Smooth muscle cell (in vitro differentiated cells): ENCODE results near the gene ALPK3. TPM values are rescaled to one million over a fixed set of nuclear protein-coding genes. Genes with fewer than 3 reads are reported as not detected.

Experiments used
- DNase-seq: peaks from one replicate; lab custom pipeline; 2025; ENCODE audit not compliant: unreplicated experiment; lab: John Stamatoyannopoulos, UW
- H2AFZ ChIP-seq: fragments of 200-600 bp; sonication (generic); 2 replicates; pipeline ENCODE4 v1.6.0; 2016; ENCODE audit warnings: antibody characterized with exemption, low read depth, mild to moderate bottlenecking
- H3F3A ChIP-seq: fragments of 200-600 bp; sonication (generic); 2 replicates; pipeline ENCODE4 v1.6.0; 2017; ENCODE audit warnings: antibody characterized with exemption, low read depth
- H3K27ac ChIP-seq: fragments of 200-600 bp; sonication (generic); 2 replicates; pipeline ENCODE4 v1.5.1; 2016; ENCODE audit warnings: low read depth, mild to moderate bottlenecking
- H3K27me3 ChIP-seq: fragments of 200-600 bp; sonication (generic); 2 replicates; pipeline ENCODE4 v1.6.1; 2016; ENCODE audit warnings: low read depth, mild to moderate bottlenecking
- H3K36me3 ChIP-seq: fragments of 200-600 bp; sonication (generic); 2 replicates; pipeline ENCODE4 v1.5.1; 2016; ENCODE audit warnings: low read depth
- H3K4me1 ChIP-seq: fragments of 200-600 bp; sonication (generic); 2 replicates; pipeline ENCODE4 v1.5.1; 2016; ENCODE audit warnings: low read depth
- H3K4me2 ChIP-seq: fragments of 200-600 bp; sonication (generic); 2 replicates; pipeline ENCODE4 v1.6.0; 2016; ENCODE audit warnings: mild to moderate bottlenecking
- H3K4me3 ChIP-seq: fragments of 200-600 bp; sonication (generic); 2 replicates; pipeline ENCODE4 v1.5.1; 2016; ENCODE audit warnings: mild to moderate bottlenecking
- H3K79me2 ChIP-seq: fragments of 200-600 bp; sonication (generic); 2 replicates; pipeline ENCODE4 v1.6.0; 2016; ENCODE audit warnings: low read depth, mild to moderate bottlenecking
- H3K9ac ChIP-seq: fragments of 200-600 bp; sonication (generic); 2 replicates; pipeline ENCODE4 v1.6.0; 2016; ENCODE audit warnings: low read depth
- H3K9me3 ChIP-seq: fragments of 200-600 bp; sonication (generic); replicated peaks from 2 replicates; pipeline ENCODE4 v1.5.1; 2016; ENCODE audit warnings: low read depth
- H4K20me1 ChIP-seq: fragments of 200-600 bp; sonication (generic); 2 replicates; pipeline ENCODE4 v1.6.0; 2016; ENCODE audit warnings: low read depth
- CTCF ChIP-seq: fragments of 200-600 bp; sonication (generic); IDR thresholded peaks from 2 replicates; pipeline ENCODE4 v1.5.1; 2017; ENCODE audit warnings: borderline replicate concordance, mild to moderate bottlenecking, antibody characterized with exemption; ENCODE audit not compliant: insufficient read depth, poor library complexity, severe bottlenecking
- WGBS: methylation state at CpG from one replicate; pipeline ENCODE4 v1.1.7; 2016; ENCODE audit warnings: low lambda C conversion rate; 5-methylcytosine and 5-hydroxymethylcytosine counted together
- polyA plus RNA-seq: library from polyadenylated mRNA; unstranded; fragments of >200 nt; fragmentation: Nextera tagmentation; extraction: Ambion mirVana; gene quantifications from 2 replicates; pipeline ENCODE4 v1.2.1, GENCODE V29; 2016
- total RNA-seq: library from RNA; depleted of rRNA; stranded (reverse); fragments of >200 nt; gene quantifications from 2 replicates; pipeline ENCODE4 v1.2.3, GENCODE V29; 2014

Gene ALPK3
- total and polyA plus RNA-seq, 2 experiments from 2014 or later, result 3.5 to 18.8 TPM

- Histone ChIP-seq H3K4me3 (no peak overlapping the region), H2AFZ (no peak overlapping the region), H3K36me3 (no peaks in the 10 kb centered on the region), H3K79me2 (no peaks in the 10 kb centered on the region), H3K27ac (no peak overlapping the region), H3K9me3 (no peaks in the 10 kb centered on the region), H3K27me3 (no peaks in the 10 kb centered on the region), H3F3A (no peaks in the 10 kb centered on the region), H4K20me1 (peaks cover 54% of the 10 kb centered on the region), H3K4me1 (peaks cover 5% of the 10 kb centered on the region), H3K9ac (no peak overlapping the region), H3K4me2 (no peak overlapping the region)
- no peak for DNase-seq
- TF ChIP-seq CTCF, result no peak
- WGBS, result 96% methylated on average over 8 of the region's 8 CpGs
Observed at GRCh38 chr15:84829428-84829827, 12.3 kb downstream of the ALPK3 start.

DNA sequence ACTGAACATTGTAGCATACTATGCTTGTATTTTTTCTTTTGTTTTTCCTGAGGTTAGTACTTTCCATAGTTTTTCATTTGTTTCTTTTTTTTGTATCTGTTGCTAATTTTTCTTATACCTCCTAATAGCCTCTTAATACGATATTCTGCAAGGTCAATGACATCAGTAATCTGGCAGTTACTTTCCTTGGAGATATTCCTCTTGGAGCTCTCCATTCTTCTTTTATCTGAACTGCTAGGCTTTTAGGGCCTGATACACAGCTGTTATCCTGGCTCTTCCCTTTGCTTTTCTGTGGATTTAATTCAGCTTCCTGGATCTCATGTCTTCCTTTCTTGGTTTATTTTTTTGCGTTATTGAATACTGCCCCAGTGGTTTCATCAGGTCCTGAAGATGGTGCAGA lies 12.9 kb downstream of the ALPK3 start:
- H3K79me2 ChIP-seq, result no peaks in the 10 kb centered on the region
- peaks cover 55% of the 10 kb centered on the region for H4K20me1 ChIP-seq
- no peaks in the 10 kb centered on the region for H3K9me3 ChIP-seq
- no peak overlapping the region for H3K4me3 ChIP-seq
- no peak overlapping the region for H3K27ac ChIP-seq
- no peak for DNase-seq
- no peaks in the 10 kb centered on the region for H3F3A ChIP-seq
- H3K4me2 ChIP-seq, result no peak overlapping the region
- H2AFZ ChIP-seq, result no peak overlapping the region
- H3K9ac ChIP-seq, result no peak overlapping the region
- no peaks in the 10 kb centered on the region for H3K27me3 ChIP-seq
- H3K4me1 ChIP-seq, result peaks cover 5% of the 10 kb centered on the region
- TF ChIP-seq CTCF, result no peak
- no peaks in the 10 kb centered on the region for H3K36me3 ChIP-seq
- WGBS, result 78% methylated on average over 2 of the region's 2 CpGs

GRCh38 chr15:84831028-84831427 lies 13.9 kb downstream of the ALPK3 start:
- WGBS, result 95% methylated on average over 5 of the region's 5 CpGs
- Histone ChIP-seq H4K20me1 (peaks cover 59% of the 10 kb centered on the region), H3K27ac (no peak overlapping the region), H3F3A (no peaks in the 10 kb centered on the region), H3K4me1 (peaks cover 5% of the 10 kb centered on the region), H3K4me3 (no peak overlapping the region), H2AFZ (no peak overlapping the region), H3K9ac (no peak overlapping the region), H3K4me2 (no peak overlapping the region), H3K36me3 (no peaks in the 10 kb centered on the region), H3K79me2 (no peaks in the 10 kb centered on the region), H3K27me3 (no peaks in the 10 kb centered on the region), H3K9me3 (no peaks in the 10 kb centered on the region)
- no peak for DNase-seq
- no peak for TF ChIP-seq CTCF

DNA sequence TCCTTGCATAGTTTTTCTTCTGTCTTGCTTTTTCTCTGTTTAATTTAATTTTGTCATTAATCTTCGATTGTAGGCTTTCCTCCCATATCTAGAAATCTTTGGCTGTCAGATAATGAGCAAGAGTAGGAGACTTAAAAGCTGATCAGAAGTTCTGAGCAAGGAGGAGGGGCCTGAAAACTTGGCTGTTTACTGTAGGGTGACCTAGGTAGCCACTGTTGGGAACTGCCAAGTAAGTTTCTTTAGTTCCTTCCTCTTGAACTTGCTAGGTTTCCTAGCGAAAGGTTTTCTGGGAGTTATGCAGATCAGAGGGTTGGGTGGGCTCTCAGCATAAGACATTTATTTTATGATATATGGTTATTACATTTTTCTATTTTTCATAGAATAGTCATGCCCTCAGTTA lies 14.5 kb downstream of the ALPK3 start:
- no peak overlapping the region for H3K9ac ChIP-seq
- H3K79me2 ChIP-seq, result no peaks in the 10 kb centered on the region
- H4K20me1 ChIP-seq, result peaks cover 59% of the 10 kb centered on the region

More for the DNA sequence above, 14.5 kb downstream of the ALPK3 start:
- Histone ChIP-seq H3K4me1 (peaks cover 5% of the 10 kb centered on the region), H2AFZ (no peak overlapping the region), H3F3A (no peaks in the 10 kb centered on the region), H3K36me3 (no peaks in the 10 kb centered on the region), H3K9me3 (no peaks in the 10 kb centered on the region), H3K27me3 (no peaks in the 10 kb centered on the region), H3K27ac (no peak overlapping the region), H3K4me2 (no peak overlapping the region), H3K4me3 (no peak overlapping the region)
- DNase-seq, result no peak
- WGBS, result 88% methylated on average over 2 of the region's 2 CpGs
- TF ChIP-seq CTCF, result no peak
